Activated CD4-positive, alpha-beta T cell treated with anti-CD3 and anti-CD28 coated beads for 48 hours (primary cell): Measurements from ENCODE around the gene JAKMIP3.

Experiments
- DNase-seq: peaks from one replicate; pipeline ENCODE4 v3.0.0-alpha.2; 2020

The JAKMIP3 gene

DNA sequence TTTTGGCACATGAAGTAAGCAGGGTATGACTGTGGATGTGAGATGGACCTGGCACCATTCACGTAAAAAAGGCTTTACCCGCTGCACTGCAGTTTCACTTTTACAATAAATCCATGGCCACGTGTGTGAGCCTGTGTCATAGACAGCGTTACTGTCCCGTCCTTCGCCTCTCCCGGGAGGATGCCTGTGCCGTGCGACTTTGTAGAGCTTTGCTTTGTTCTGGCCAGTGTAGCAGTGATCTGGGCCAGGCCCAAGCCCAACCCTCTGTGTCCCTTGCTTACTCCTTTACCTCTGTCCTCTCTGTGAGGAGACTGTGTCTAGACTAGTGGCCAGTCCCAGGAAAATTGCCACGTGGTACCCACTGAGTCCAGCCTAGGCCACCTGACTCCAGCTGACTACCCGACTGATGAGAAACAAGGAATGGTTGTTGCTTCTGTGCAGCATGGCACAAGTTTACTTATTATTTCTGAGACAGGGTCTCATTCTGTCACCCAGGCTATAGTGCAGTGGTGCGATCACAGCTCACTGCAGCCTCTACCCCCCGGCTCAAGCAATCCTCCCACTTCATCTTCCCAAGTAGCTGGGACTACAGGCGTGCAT lies 48.1 kb downstream of the JAKMIP3 start:
- no peak for DNase-seq

DNA sequence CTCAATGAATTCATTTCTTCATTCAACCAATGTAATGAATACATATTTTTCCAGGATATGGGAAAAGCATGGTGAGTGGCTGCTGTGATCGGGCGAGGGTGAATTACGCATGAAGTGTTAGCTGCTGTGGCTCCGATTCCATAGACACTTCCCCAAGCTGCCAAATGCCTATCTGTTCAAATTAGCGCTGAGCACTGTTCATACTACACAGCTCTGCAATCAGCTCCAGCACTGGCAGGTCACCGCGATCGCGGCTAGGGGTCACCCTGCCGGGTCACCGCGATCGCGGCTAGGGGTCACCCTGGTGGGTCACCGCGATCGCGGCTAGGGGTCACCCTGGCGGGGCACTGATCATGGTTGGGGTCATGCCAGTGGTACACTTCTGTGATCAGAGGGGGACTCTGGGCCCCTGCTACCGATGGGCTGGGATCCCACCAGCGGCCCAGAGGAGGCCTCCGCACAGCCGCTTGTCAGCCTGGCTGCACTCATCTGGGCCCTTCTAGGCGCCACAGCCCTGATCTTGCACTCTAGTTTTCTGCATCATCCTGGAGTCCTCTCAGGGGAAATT lies 49.3 kb downstream of the JAKMIP3 start:
- DNase-seq: no peak
